ENCODE data around the gene PDE11A.
"Not testable (repeated sequence)": the region's sequence is repeated elsewhere in the genome, so short reads cannot be mapped to it uniquely, and the experiment has no call there.

The PDE11A gene

GRCh38 chr2:178072383-178073301, at the start of gene PDE11A:
TSS of gene PDE11A (minus strand) at chr2:178072777. CDS start at chr2:178072437, 340 bp downstream.
- FAIRE-seq (peak; percentile 66), DNase-seq (ENCODE audit: low spot score) (peak; percentile 87)

GRCh38 chr2:178119179-178119922, 46.8 kb upstream of the PDE11A start:
- no peak for FAIRE-seq
- no peak for DNase-seq (ENCODE audit: low spot score)

GRCh38 chr2:178117725-178118124, 45.1 kb upstream of the PDE11A start:
- no peak for DNase-seq (ENCODE audit: low spot score)
- no peak for FAIRE-seq

- FAIRE-seq (no peak), DNase-seq (ENCODE audit: low spot score) (no peak)
Observed at GRCh38 chr2:178115271-178115670, 42.7 kb upstream of the PDE11A start.

- no peak for DNase-seq (ENCODE audit: low spot score)
- no peak for FAIRE-seq
Observed at GRCh38 chr2:178114462-178114861, 41.9 kb upstream of the PDE11A start.

- peak; percentile 83 for DNase-seq (ENCODE audit: low spot score)
- peak; percentile 65 for FAIRE-seq
Observed at GRCh38 chr2:178112202-178113152, 39.9 kb upstream of the PDE11A start, which contains the start of gene RBM45. TSS of gene RBM45 (plus strand) at chr2:178112437. CDS start at chr2:178112547, 110 bp downstream.

GRCh38 chr2:178111743-178112142, 39.2 kb upstream of the PDE11A start:
- DNase-seq (ENCODE audit: low spot score) (no peak), FAIRE-seq (no peak)

GRCh38 chr2:178110681-178111080, 38.1 kb upstream of the PDE11A start:
- no peak for DNase-seq (ENCODE audit: low spot score)
- no peak for FAIRE-seq

- DNase-seq (ENCODE audit: low spot score) (peak; percentile 39), FAIRE-seq (peak; percentile 77)
Observed at GRCh38 chr2:178109813-178110212, 37.2 kb upstream of the PDE11A start.

- no peak for DNase-seq (ENCODE audit: low spot score)
- FAIRE-seq, result no peak
Observed at GRCh38 chr2:178108176-178108575, 35.6 kb upstream of the PDE11A start.

- no peak for DNase-seq (ENCODE audit: low spot score)
- no peak for FAIRE-seq
Observed at GRCh38 chr2:178106053-178106452, 33.5 kb upstream of the PDE11A start.

GRCh38 chr2:178105566-178105965, 33.0 kb upstream of the PDE11A start:
- no peak for DNase-seq (ENCODE audit: low spot score)
- FAIRE-seq, result no peak

- FAIRE-seq, result peak; percentile 36
Observed at GRCh38 chr2:178101321-178102079, 28.9 kb upstream of the PDE11A start.

GRCh38 chr2:178093471-178093870, 20.9 kb upstream of the PDE11A start:
- FAIRE-seq, result no peak
- no peak for DNase-seq (ENCODE audit: low spot score)

More at GRCh38 chr2:178101321-178102079, 28.9 kb upstream of the PDE11A start:
- DNase-seq (ENCODE audit: low spot score), result peak; percentile 12

GRCh38 chr2:178088774-178089270, 16.2 kb upstream of the PDE11A start:
- FAIRE-seq (no peak), DNase-seq (ENCODE audit: low spot score) (no peak)

GRCh38 chr2:178084273-178084672, 11.7 kb upstream of the PDE11A start:
- FAIRE-seq (no peak), DNase-seq (ENCODE audit: low spot score) (no peak)

- no peak for FAIRE-seq
- no peak for DNase-seq (ENCODE audit: low spot score)
Observed at GRCh38 chr2:178082408-178083045, 9.9 kb upstream of the PDE11A start.

- not testable (repeated sequence) for FAIRE-seq
Observed at GRCh38 chr2:178079279-178079678, 6.7 kb upstream of the PDE11A start.

GRCh38 chr2:178076130-178076529, 3.6 kb upstream of the PDE11A start:
- no peak for DNase-seq (ENCODE audit: low spot score)
- FAIRE-seq, result no peak

More at GRCh38 chr2:178079279-178079678, 6.7 kb upstream of the PDE11A start:
- DNase-seq (ENCODE audit: low spot score), result not testable (repeated sequence)

- FAIRE-seq (no peak), DNase-seq (ENCODE audit: low spot score) (peak; percentile 29)
Observed at GRCh38 chr2:178075006-178075326, 2.4 kb upstream of the PDE11A start.

Data from RCC 7860 (cell line).